Heart left ventricle (tissue), 13 donors: ENCODE measurements around the gene PICALM.

Experiments
- POLR2A ChIP-seq, 2 donors: fragments of 450-650 bp; IDR thresholded peaks; one replicate each; pipeline ENCODE4 v1.6.1; 2017; ENCODE audit warnings: antibody characterized with exemption in 2 of 2, mild to moderate bottlenecking in 2 of 2, moderate library complexity in 2 of 2
- TF ChIP-seq, protein P1 (sequence below), 12 donors: fragments of 200-600 bp; sonication (generic) in 4 of 12; IDR thresholded peaks; one replicate each; pipeline versions ENCODE4 v1.5.0 to v1.8.0; 2018 to 2022; ENCODE audit warnings: antibody characterized with exemption in 12 of 12, mild to moderate bottlenecking in 5 of 12
- donor health status: ischemic (EF 13 %, LVEDD 7.1; RV severe dilation, severe dysfunction).
- donor health status: DM: no; HTN: yes; CAD: no.
- donor health status: DM: no; HTN: no; CAD: no.
- donor health status: ischemic (EF 25% LVEDD 6.9; RV normal size, moderate dysfunction).
- donor health status: ischemic (EF 25% LVEDD 5.7; RV mildly dilated, moderate dysfunction).
- donor health status: ischemic (EF 35%, LVEDD 5.7; RV mildly dilated, moderate dysfunction).
- donor health status: nonischemic (EF 11% LVEDD 7.7; RV severe dilation, severe dysfunction).
- donor health status: DM: yes; HTN: yes; CAD: no.
- donor health status: PGD.
- donor health status: ischemic (EF 29% LVEDD 5.4; RV normal size, mild dysfunction).
- donor health status: nonischemic (EF 23%, LVEDD 6.1; RV moderate dilation, normal function).

DNA sequence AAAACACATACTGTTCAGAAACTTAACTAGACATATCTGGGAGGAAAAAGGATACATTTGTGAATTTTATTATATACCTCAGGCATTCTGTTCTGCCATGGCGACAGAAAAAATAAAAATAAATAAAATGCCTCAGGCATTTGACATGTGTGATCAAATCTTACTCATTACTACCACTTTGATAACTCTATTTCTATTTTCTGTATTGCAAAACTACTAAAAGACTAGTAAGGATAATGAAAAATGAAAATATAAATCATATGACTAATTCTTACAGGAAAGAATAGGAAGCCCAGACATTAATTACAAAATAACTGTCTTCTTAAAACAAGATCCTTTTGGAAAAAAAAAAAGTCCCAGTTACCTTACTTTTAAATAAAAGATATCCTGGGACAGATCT is 5.3 kb downstream of the PICALM start:
- no peak for TF ChIP-seq POLR2A (IDR thresholded peaks at IDR 0.05)
- TF ChIP-seq, protein P1, sequence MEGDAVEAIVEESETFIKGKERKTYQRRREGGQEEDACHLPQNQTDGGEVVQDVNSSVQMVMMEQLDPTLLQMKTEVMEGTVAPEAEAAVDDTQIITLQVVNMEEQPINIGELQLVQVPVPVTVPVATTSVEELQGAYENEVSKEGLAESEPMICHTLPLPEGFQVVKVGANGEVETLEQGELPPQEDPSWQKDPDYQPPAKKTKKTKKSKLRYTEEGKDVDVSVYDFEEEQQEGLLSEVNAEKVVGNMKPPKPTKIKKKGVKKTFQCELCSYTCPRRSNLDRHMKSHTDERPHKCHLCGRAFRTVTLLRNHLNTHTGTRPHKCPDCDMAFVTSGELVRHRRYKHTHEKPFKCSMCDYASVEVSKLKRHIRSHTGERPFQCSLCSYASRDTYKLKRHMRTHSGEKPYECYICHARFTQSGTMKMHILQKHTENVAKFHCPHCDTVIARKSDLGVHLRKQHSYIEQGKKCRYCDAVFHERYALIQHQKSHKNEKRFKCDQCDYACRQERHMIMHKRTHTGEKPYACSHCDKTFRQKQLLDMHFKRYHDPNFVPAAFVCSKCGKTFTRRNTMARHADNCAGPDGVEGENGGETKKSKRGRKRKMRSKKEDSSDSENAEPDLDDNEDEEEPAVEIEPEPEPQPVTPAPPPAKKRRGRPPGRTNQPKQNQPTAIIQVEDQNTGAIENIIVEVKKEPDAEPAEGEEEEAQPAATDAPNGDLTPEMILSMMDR (IDR thresholded peaks at IDR 0.05) = no peak
